Subcutaneous abdominal adipose tissue (tissue), 5 donors: ENCODE data around the gene NR1H4.
"Not testable (repeated sequence)": the region's sequence is repeated elsewhere in the genome, so short reads cannot be mapped to it uniquely, and the experiment has no call there.

Experiments
- H3K27ac ChIP-seq: one replicate; pipeline ENCODE4 v1.7.0; 2013; ENCODE audit warnings: low read depth, mild to moderate bottlenecking, inconsistent platforms, low read length, moderate library complexity
- H3K27me3 ChIP-seq, 5 donors: one replicate each; pipeline ENCODE4 v1.7.0; 2013; ENCODE audit warnings: low read length in 5 of 5, inconsistent platforms in 1 of 5; ENCODE audit not compliant: control insufficient read depth in 5 of 5, insufficient read depth in 4 of 5
- H3K36me3 ChIP-seq, 5 donors: one replicate each; pipeline ENCODE4 v1.7.0; 2013; ENCODE audit warnings: low read length in 5 of 5; ENCODE audit not compliant: control insufficient read depth in 5 of 5, insufficient read depth in 5 of 5
- H3K4me1 ChIP-seq, 5 donors: one replicate each; pipeline ENCODE4 v1.7.0; 2013; ENCODE audit warnings: low read length in 5 of 5, mild to moderate bottlenecking in 3 of 5, moderate library complexity in 1 of 5; ENCODE audit not compliant: control insufficient read depth in 5 of 5, insufficient read depth in 5 of 5
- H3K4me3 ChIP-seq, 5 donors: one replicate each; pipeline ENCODE4 v1.7.0; 2013; ENCODE audit warnings: low read length in 5 of 5, low read depth in 1 of 5
- H3K9ac ChIP-seq, 5 donors: one replicate each; pipeline ENCODE4 v1.7.0; 2013; ENCODE audit warnings: low read length in 5 of 5, mild to moderate bottlenecking in 4 of 5, moderate library complexity in 3 of 5
- H3K9me3 ChIP-seq, 5 donors: one replicate each; pipeline ENCODE4 v1.7.0; 2013; ENCODE audit warnings: low read length in 5 of 5; ENCODE audit not compliant: control insufficient read depth in 5 of 5
- donor health status: healthy.
- donor health status: healthy.
- donor health status: healthy.
- donor health status: healthy.
- donor health status: healthy.

Gene NR1H4

DNA sequence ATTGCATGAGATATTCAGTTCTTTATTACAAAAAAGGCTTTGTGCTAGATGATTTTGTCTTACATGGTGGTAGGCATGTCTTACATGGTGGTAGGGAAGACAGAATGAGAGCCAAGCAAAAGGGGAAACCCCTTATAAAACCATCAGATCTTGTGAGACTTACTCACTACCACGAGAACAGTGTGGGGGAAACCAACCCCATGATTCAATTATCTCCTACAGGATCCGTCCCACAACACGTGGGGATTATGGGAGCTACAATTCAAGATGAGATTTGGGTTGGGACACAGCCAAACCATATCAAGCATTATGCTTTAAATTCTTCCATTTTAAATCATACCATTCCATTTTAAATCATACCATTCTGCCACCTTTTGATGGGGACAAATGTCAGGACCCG lies 29.1 kb downstream of the NR1H4 start:
- not testable (repeated sequence) for H3K9me3 ChIP-seq, H3K36me3 ChIP-seq, H3K9ac ChIP-seq, H3K4me1 ChIP-seq, H3K27me3 ChIP-seq, H3K4me3 ChIP-seq, H3K27ac ChIP-seq

DNA sequence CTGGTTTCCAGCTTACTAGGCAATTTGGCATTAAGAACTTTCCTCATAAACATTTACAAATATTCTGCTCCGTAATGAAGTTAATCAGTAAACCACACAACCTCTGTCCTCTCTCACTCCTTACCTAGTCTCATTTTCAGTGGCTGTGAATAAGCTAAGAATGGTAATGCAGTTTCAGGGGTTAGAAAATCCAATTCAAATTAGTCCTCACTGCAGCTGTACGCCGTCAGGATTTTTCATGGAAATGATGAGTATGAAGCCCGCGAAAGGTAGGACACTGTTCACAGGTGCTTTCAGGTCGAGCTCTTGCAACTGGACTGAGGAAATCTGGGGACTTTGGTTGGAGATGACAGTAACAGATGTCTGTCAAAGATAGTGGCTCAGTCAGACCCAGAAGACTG lies 29.6 kb downstream of the NR1H4 start:
- H3K27me3 ChIP-seq = no peaks in the 10 kb centered on the region
- no peak overlapping the region for H3K27ac ChIP-seq
- H3K9ac ChIP-seq = no peak overlapping the region
- H3K36me3 ChIP-seq = no peaks in the 10 kb centered on the region
- H3K9me3 ChIP-seq = peaks cover 0 to 4% (median 0%) of the 10 kb centered on the region in 5 donors
- H3K4me1 ChIP-seq = no peaks in the 10 kb centered on the region
- H3K4me3 ChIP-seq = no peak overlapping the region

DNA sequence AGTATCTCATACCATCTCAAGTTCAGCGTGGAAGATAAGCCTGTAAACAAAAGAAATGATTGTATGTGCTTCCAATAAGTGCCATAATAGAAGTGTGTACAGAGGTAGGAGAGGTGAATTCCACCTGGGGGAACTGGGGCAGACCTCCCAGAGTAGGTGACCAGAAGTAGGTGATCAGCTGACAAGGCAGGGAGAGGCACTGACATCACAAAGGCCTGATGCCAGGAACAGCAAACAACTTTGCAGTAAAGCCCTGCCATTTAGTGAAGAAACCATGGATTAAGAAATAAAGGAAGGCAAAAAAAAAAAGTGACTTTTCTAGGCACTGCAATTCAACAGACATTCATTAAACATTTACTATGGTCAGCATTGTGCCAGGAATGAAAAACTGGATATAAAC lies 31.1 kb downstream of the NR1H4 start:
- Histone ChIP-seq H3K27me3 (no peaks in the 10 kb centered on the region), H3K4me1 (no peaks in the 10 kb centered on the region), H3K9me3 (peaks cover 0 to 4% (median 0%) of the 10 kb centered on the region in 5 donors), H3K4me3 (no peak overlapping the region), H3K9ac (no peak overlapping the region), H3K36me3 (no peaks in the 10 kb centered on the region), H3K27ac (no peak overlapping the region)

DNA sequence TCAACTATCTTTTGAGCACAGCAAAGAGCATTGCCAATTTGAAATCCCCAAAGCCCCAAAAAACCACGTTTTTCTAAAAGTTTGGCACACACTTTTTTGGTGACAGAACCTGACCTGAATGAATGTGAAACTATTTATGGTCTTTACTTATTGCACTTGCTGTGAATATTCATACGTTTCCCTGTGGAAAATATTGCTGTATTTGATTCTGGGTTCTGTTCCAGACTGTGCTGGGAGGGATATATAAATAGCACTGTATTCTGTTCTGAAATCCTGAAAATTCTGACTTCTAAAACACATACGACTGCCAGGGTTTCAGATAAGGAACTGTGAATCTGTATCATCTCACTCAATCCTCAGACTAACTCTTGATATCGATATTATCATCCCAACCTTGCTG lies 35.1 kb downstream of the NR1H4 start:
- Histone ChIP-seq H3K4me1 (no peaks in the 10 kb centered on the region), H3K27me3 (no peaks in the 10 kb centered on the region), H3K9me3 (no peaks in the 10 kb centered on the region), H3K36me3 (no peaks in the 10 kb centered on the region), H3K9ac (no peak overlapping the region), H3K27ac (no peak overlapping the region), H3K4me3 (no peak overlapping the region)

DNA sequence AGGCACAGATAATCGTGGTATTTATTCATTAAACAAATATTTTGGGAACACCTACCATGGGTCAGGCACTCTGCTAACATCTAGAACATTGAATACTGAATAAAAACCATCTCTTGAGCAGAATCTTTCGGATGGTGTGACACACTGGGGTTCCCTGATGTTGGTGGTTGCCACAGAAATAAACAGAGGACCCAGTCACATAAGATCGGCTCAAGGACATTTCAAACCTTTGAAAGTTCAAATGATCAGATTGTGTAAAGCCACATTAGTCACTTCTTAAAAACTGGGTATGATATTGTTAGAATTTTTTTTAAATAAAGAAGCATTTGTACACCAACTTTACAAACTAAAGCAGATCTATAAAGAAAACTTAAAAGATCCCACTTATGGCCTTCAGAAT lies 39.0 kb downstream of the NR1H4 start:
- H3K4me1 ChIP-seq = no peaks in the 10 kb centered on the region
- no peak overlapping the region for H3K4me3 ChIP-seq

DNA sequence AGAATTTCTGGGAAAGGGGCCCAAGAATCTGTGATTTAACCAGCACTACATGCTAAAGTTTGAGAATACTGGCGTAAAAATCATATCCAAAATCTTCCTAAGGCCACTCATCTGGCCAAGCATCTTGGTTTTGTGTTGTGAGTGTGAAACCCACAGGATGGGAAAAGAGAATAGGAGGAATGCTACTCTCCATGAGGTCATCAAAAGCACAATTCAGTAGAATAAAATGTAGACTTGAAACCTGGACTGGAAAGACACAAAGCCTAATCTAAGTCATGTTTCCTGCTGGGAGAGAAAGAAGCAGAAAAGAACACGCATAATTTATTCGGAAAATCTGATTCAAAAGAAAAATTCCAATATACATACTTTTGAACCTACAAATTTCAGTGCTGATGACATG lies 42.3 kb downstream of the NR1H4 start:
- Histone ChIP-seq H3K27me3 (no peaks in the 10 kb centered on the region), H3K27ac (no peak overlapping the region), H3K36me3 (no peaks in the 10 kb centered on the region), H3K9me3 (no peaks in the 10 kb centered on the region), H3K4me1 (no peaks in the 10 kb centered on the region), H3K9ac (no peak overlapping the region), H3K4me3 (no peak overlapping the region)

More for the DNA sequence above, 39.0 kb downstream of the NR1H4 start:
- no peak overlapping the region for H3K27ac ChIP-seq
- no peaks in the 10 kb centered on the region for H3K27me3 ChIP-seq
- no peaks in the 10 kb centered on the region for H3K36me3 ChIP-seq
- H3K9me3 ChIP-seq = no peaks in the 10 kb centered on the region
- H3K9ac ChIP-seq = no peak overlapping the region

DNA sequence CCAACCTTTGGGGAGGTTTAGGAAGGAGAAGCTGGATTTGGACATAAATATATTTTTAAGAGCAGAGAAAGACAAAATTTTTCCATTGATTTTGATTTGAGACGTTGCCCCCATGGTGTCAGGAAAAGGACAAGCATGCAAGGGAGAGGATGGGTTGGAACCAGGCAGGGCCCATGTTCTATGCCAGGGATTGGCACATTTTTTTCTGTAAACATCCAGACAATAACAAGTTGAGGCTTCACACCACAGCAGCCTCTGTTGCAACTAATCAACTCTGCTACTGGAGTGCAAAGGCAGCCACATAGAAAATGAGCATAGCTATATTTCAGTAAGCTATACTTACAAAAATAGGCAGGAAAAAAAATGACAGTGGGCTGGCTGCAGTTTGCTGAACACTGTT lies 44.7 kb downstream of the NR1H4 start:
- Histone ChIP-seq H3K9me3 (no peaks in the 10 kb centered on the region), H3K9ac (no peak overlapping the region), H3K4me3 (no peak overlapping the region), H3K27ac (no peak overlapping the region), H3K4me1 (no peaks in the 10 kb centered on the region), H3K27me3 (no peaks in the 10 kb centered on the region), H3K36me3 (no peaks in the 10 kb centered on the region)

DNA sequence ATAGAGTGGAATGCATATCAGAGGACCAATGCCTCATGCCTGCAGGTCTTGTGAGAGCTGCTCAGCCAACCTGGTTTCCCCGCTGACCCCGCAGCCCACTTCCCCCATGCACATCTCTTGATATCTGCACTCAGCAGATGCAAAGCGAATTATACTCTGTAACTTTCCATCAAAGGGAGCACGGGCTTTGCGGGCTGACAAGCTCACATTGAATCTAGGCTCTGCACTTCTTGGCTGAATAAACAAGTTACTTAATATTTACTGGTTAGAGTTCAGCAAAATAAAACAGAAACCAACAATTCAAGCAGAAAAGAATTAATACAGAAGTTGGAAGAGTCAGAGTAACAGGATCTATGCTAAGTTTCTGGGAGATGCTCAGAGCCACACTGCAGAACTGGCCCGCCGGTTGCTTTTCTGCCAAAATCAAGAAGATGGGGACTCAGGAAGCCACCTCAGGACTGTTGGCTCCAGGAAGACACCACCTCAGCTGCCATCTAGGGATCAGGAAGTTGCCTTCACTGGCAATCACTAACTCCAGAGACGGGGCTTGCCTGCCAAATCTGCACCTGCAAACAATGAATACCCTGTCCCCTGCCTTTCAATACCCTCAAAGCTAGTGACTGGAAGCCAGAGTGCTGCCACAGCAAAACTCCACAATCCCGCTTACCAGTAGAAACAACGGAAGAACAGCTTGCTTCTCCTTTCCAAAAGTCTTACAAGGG lies 46.5 kb downstream of the NR1H4 start:
- Histone ChIP-seq H3K36me3 (no peaks in the 10 kb centered on the region), H3K4me1 (no peaks in the 10 kb centered on the region), H3K4me3 (no peak overlapping the region), H3K9me3 (no peaks in the 10 kb centered on the region), H3K9ac (no peak overlapping the region), H3K27me3 (no peaks in the 10 kb centered on the region), H3K27ac (no peak overlapping the region)

DNA sequence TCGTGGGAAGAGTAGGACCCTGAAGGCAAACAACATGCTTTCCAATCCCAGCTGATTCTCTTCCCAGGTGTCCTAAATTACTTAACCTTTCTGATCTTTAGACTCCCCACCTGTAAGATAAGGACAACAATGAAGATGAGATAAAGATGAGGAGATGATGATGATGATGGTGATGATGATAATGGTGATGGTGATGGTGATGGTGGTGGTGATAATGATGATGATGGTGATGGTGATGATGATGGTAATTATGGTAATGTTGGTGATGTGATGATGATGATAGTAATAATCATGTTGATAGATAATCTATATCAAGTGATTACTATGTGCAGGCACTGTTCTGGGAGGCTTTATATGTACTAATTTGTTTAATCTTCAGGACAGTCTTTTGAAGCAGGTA lies 48.3 kb downstream of the NR1H4 start:
- H3K4me1 ChIP-seq = no peaks in the 10 kb centered on the region
- H3K9me3 ChIP-seq = no peaks in the 10 kb centered on the region
- no peak overlapping the region for H3K4me3 ChIP-seq
- no peaks in the 10 kb centered on the region for H3K36me3 ChIP-seq
- no peak overlapping the region for H3K9ac ChIP-seq
- no peak overlapping the region for H3K27ac ChIP-seq
- no peaks in the 10 kb centered on the region for H3K27me3 ChIP-seq

DNA sequence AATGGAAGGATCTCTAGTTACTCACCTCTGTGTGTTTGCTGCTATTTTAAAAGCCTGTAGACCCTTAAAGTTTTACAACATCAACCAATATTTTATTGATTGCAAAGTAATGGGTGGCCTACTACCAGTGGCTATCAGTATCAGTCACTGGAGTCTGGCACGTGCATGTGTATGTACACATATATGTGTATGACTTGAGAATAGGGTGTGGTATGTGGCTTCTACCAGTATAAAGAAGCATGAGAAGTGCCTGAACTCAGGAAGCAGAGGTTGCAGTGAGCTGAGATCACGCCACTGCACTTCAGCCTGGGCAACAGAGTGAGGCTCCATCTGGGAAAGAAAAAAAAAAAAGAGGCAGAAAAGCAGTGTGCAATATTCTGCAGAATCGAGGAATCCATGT lies 54.4 kb downstream of the NR1H4 start:
- Histone ChIP-seq H3K9ac (no peak overlapping the region), H3K9me3 (no peaks in the 10 kb centered on the region), H3K36me3 (no peaks in the 10 kb centered on the region), H3K27ac (no peak overlapping the region), H3K27me3 (peaks cover 0 to 2% (median 0%) of the 10 kb centered on the region in 5 donors), H3K4me1 (no peaks in the 10 kb centered on the region), H3K4me3 (no peak overlapping the region)
